Glutamatergic neuron (in vitro differentiated cells): ENCODE results near the gene REST. TPM values are rescaled to one million over a fixed set of nuclear protein-coding genes. Genes with fewer than 3 reads are reported as not detected.
A peak's percentile ranks its signal among the peaks of the same experiment; 100 is the strongest.

ENCODE experiments used
- DNase-seq: peaks from one replicate; pipeline ENCODE4 v3.0.0; 2022
- H3K27ac Mint-ChIP-seq: one replicate; pipeline ENCODE4 v1.8.0; 2020; ENCODE audit warnings: mild to moderate bottlenecking, mixed read lengths, inconsistent platforms; ENCODE audit not compliant: unreplicated experiment
- H3K27me3 Mint-ChIP-seq: one replicate; pipeline ENCODE4 v1.8.0; 2020; ENCODE audit warnings: mild to moderate bottlenecking, moderate library complexity, mixed read lengths, inconsistent platforms; ENCODE audit not compliant: unreplicated experiment
- H3K36me3 Mint-ChIP-seq: one replicate; pipeline ENCODE4 v1.8.0; 2020; ENCODE audit warnings: mild to moderate bottlenecking, mixed read lengths, inconsistent platforms; ENCODE audit not compliant: unreplicated experiment
- H3K4me1 Mint-ChIP-seq: one replicate; pipeline ENCODE4 v1.8.0; 2020; ENCODE audit warnings: mild to moderate bottlenecking, low read depth, mixed read lengths, inconsistent platforms; ENCODE audit not compliant: unreplicated experiment
- H3K4me3 Mint-ChIP-seq: one replicate; pipeline ENCODE4 v1.8.0; 2020; ENCODE audit warnings: mild to moderate bottlenecking, mixed read lengths, inconsistent platforms; ENCODE audit not compliant: unreplicated experiment
- H3K9me3 Mint-ChIP-seq: one replicate; pipeline ENCODE4 v1.8.0; 2020; ENCODE audit warnings: mild to moderate bottlenecking, moderate library complexity, mixed read lengths, inconsistent platforms; ENCODE audit not compliant: unreplicated experiment
- long read RNA-seq: library from polyadenylated mRNA; unstranded; transcript quantifications from one replicate; pipeline ENCODE4 v2.0.0, GENCODE V29; 2020; ENCODE audit not compliant: unreplicated experiment
- total RNA-seq: library from RNA; stranded (reverse); fragmentation: NEBNext Ultra II Directional; extraction: Animal tissue kit (Norgen Biotek cat#: 25700); gene quantifications from one replicate; pipeline ENCODE4 v1.2.1, GENCODE V29; 2021; ENCODE audit not compliant: unreplicated experiment
- TF ChIP-seq, protein P1 (sequence below): fragments of 200-600 bp; sonication (generic); IDR thresholded peaks from one replicate; pipeline ENCODE4 v1.5.0; 2021; ENCODE audit not compliant: partially characterized antibody, unreplicated experiment

Gene REST, protein sequence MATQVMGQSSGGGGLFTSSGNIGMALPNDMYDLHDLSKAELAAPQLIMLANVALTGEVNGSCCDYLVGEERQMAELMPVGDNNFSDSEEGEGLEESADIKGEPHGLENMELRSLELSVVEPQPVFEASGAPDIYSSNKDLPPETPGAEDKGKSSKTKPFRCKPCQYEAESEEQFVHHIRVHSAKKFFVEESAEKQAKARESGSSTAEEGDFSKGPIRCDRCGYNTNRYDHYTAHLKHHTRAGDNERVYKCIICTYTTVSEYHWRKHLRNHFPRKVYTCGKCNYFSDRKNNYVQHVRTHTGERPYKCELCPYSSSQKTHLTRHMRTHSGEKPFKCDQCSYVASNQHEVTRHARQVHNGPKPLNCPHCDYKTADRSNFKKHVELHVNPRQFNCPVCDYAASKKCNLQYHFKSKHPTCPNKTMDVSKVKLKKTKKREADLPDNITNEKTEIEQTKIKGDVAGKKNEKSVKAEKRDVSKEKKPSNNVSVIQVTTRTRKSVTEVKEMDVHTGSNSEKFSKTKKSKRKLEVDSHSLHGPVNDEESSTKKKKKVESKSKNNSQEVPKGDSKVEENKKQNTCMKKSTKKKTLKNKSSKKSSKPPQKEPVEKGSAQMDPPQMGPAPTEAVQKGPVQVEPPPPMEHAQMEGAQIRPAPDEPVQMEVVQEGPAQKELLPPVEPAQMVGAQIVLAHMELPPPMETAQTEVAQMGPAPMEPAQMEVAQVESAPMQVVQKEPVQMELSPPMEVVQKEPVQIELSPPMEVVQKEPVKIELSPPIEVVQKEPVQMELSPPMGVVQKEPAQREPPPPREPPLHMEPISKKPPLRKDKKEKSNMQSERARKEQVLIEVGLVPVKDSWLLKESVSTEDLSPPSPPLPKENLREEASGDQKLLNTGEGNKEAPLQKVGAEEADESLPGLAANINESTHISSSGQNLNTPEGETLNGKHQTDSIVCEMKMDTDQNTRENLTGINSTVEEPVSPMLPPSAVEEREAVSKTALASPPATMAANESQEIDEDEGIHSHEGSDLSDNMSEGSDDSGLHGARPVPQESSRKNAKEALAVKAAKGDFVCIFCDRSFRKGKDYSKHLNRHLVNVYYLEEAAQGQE
- 1.5 TPM for total RNA-seq
- long read RNA-seq, partial matches to known transcripts, result 0 of 1 reads
- long read RNA-seq, other reads (novel, unspliced or antisense), result 1 of 1 reads

DNA sequence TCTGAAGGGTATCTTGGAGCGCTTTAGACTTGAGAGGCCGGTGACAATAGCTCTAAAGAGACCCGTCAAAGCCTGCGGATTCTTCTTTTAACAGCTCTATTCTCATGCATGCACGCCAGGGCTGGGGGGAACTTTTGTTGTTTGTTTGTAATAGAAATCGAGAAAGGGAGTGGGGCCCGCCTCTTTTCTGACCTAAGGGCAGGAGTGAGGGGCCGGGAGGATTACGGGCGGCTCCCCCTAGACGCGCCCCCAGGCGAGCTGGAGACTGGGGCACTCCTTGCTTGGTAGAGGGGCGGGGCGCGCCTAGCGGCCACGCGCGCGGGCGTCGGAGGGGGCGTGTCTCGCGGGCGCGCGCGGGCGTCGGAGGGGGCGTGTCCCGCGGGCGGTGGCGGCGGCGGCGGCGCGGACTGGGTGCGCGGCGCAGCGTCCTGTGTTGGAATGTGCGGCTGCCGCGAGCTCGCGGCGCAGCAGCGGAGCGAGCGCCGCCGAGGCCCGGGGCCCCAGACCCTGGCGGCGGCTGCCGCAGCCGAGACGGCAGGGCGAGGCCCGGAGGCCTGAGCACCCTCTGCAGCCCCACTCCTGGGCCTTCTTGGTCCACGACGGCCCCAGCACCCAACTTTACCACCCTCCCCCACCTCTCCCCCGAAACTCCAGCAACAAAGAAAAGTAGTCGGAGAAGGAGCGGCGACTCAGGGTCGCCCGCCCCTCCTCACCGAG, at the start of gene REST:
Gene REST, plus strand, starts transcription at position 412 of the 717 bp plus-strand sequence. CDS start 2,739 bp downstream, outside the sequence.
- peak; percentile 43 for DNase-seq
- no peaks in the 10 kb centered on the region for H3K36me3 Mint-ChIP-seq
- H3K27me3 Mint-ChIP-seq, result peaks cover 10% of the 10 kb centered on the region
- H3K4me3 Mint-ChIP-seq, result peak within 1 kb of the TSS; percentile 74
- TF ChIP-seq, protein P1, sequence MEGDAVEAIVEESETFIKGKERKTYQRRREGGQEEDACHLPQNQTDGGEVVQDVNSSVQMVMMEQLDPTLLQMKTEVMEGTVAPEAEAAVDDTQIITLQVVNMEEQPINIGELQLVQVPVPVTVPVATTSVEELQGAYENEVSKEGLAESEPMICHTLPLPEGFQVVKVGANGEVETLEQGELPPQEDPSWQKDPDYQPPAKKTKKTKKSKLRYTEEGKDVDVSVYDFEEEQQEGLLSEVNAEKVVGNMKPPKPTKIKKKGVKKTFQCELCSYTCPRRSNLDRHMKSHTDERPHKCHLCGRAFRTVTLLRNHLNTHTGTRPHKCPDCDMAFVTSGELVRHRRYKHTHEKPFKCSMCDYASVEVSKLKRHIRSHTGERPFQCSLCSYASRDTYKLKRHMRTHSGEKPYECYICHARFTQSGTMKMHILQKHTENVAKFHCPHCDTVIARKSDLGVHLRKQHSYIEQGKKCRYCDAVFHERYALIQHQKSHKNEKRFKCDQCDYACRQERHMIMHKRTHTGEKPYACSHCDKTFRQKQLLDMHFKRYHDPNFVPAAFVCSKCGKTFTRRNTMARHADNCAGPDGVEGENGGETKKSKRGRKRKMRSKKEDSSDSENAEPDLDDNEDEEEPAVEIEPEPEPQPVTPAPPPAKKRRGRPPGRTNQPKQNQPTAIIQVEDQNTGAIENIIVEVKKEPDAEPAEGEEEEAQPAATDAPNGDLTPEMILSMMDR, result no peak
- no peak within 1 kb of the TSS for H3K27ac Mint-ChIP-seq
- H3K9me3 Mint-ChIP-seq, result peaks cover 9% of the 10 kb centered on the region
- H3K4me1 Mint-ChIP-seq, result peaks cover 2% of the 10 kb centered on the region

DNA sequence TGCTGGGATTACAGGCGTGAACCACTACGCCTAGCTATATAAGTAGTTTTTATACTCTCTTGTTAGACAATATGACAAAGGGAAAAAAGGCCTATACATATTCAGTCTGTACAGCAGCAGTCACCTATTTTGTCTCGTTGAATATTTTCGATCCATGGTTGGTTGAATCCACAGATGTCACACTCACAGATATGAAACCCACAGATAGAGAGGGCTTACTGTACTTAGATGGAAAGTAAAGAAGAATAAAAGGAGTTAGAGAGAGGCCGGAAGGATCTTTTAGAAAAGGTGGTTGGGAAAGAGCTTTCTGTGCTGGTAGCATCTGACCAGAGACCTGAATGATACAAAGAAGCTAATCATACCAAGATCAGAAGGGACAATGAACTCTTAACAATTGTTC, 47.9 kb upstream of the REST start:
- Mint-ChIP-seq H3K4me3 (no peak overlapping the region), H3K4me1 (no peaks in the 10 kb centered on the region), H3K27me3 (no peaks in the 10 kb centered on the region), H3K9me3 (no peaks in the 10 kb centered on the region), H3K36me3 (no peaks in the 10 kb centered on the region), H3K27ac (no peak overlapping the region)
- TF ChIP-seq, protein P1, result no peak
- no peak for DNase-seq

DNA sequence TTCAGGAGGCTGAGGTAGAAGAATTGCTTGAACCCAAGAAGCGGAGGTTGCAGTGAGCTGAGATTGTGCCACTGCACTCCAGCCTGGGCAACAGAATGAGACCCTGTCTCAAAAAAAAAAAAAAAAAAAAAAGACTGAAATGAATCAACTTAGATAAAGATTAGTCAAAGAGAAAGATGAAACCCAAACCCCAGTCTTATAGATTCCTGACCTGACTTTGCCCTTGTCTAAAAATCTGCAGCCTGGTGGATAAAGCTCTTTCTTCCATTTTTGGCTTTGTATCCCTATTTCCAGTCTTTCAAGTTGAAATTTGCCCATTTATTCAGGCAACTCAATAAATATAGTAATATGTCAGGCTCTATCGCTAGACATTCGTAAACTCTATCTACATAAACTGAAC, 46.9 kb upstream of the REST start:
- Mint-ChIP-seq H3K4me1 (no peaks in the 10 kb centered on the region), H3K36me3 (no peaks in the 10 kb centered on the region)

DNA sequence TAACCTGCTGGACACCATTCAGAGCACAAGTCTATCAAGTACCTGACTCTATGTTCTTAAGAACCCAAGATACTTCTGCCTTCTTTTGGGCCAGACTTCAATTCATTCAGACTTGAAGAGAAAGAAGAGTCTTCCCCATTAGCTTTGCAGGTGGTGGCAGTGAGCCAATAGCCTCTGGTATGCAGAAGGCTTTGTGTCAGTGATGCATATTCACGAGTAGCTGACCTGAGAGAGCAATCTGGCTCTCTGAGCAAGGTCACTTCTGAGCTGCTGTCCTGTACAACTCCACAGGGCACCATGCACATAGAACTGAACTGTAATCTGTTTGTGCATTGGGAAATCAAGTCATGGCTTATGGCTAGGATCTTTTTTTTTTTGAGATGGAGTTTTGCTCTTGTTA, 46.3 kb upstream of the REST start:
- Mint-ChIP-seq H3K36me3 (no peaks in the 10 kb centered on the region), H3K27me3 (no peaks in the 10 kb centered on the region), H3K27ac (no peak overlapping the region), H3K4me1 (no peaks in the 10 kb centered on the region), H3K4me3 (no peak overlapping the region), H3K9me3 (no peaks in the 10 kb centered on the region)
- TF ChIP-seq, protein P1, result no peak
- DNase-seq, result no peak

More for the DNA sequence above, 46.9 kb upstream of the REST start:
- Mint-ChIP-seq H3K27ac (no peak overlapping the region), H3K4me3 (no peak overlapping the region), H3K9me3 (no peaks in the 10 kb centered on the region), H3K27me3 (no peaks in the 10 kb centered on the region)
- no peak for DNase-seq
- TF ChIP-seq, protein P1, result no peak
